ENCODE measurements around the gene PDAP1. TPM values are rescaled to one million over a fixed set of nuclear protein-coding genes. Genes with fewer than 3 reads are reported as not detected.

PDAP1 gene
- total and polyA plus RNA-seq, 10 of the 15 experiments (the other 5 are each of a cell fraction or from before 2014, with no cell fraction given) = 6.6 to 200 (median 87.7) TPM

DNA sequence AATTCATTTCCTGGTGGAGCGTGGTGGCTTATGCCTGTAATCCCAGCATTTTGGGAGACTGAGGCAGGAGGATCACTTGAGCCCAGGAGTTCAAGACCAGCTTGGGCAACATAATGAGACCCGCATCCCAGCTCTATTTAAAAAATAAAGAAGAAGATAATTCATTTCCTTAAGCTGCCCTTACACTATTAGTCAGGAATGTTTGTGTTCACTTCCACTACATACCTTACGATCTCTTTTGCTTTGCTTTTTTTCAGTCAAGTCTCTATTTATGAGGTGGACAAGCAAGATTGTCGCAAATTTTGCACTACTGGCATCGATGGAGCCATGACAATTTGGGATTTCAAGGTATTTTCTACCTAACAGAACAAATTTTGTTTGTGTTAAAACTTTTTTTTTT, 45.1 kb downstream of the PDAP1 start:
- Histone ChIP-seq H2AFZ (ENCODE audit: control insufficient read depth, low read depth, low read length) (no peak overlapping the region), H3K4me2 (ENCODE audit: control insufficient read depth, insufficient read depth) (no peak overlapping the region), H3K9ac (ENCODE audit: control insufficient read depth, insufficient read depth, low read length) (no peak overlapping the region), H3K4me1 (ENCODE audit: control insufficient read depth, insufficient read depth, low read length) (no peaks in the 10 kb centered on the region), H3K27ac (ENCODE audit: control insufficient read depth, insufficient read depth) (no peak overlapping the region), H3K9me3 (replicated peaks; ENCODE audit: control insufficient read depth, insufficient read depth, low read length) (no peaks in the 10 kb centered on the region), H3K79me2 (ENCODE audit: control insufficient read depth, insufficient read depth, low read length) (no peaks in the 10 kb centered on the region), H4K20me1 (ENCODE audit: control insufficient read depth, insufficient read depth) (no peaks in the 10 kb centered on the region), H3K36me3 (ENCODE audit: control insufficient read depth in 2 of 2, insufficient read depth in 2 of 2, low read length in 1 of 2) (peaks cover 18 to 39% of the 10 kb centered on the region in 2 experiments), H3K27me3 (replicated peaks in 1 of 2; ENCODE audit: control insufficient read depth in 2 of 2, insufficient read depth in 2 of 2, low read length in 1 of 2) (no peaks in the 10 kb centered on the region), H3K4me3 (no peak overlapping the region)
- ChIA-PET CTCF (no interaction called here), RAD21 (ENCODE audit: unreplicated experiment) (no interaction called here), SMC1A (ENCODE audit: uncharacterized antibody, unreplicated experiment) (no interaction called here), POLR2A (interaction anchor here (0.6 kb wide), 1 partner anchor 112 kb away, joined by 6 read pairs; no protein-coding TSS in a partner anchor)
- WGBS (ENCODE audit: insufficient coverage, insufficient replicate concordance, low lambda C conversion rate, missing lambda C conversion rate) = 96% methylated on average over 5 of the region's 5 CpGs
- FAIRE-seq = no peak
- TF ChIP-seq POLR2AphosphoS5 (IDR thresholded peaks at IDR 0.05; ENCODE audit: low read length) (no peak), ASH2L (IDR thresholded peaks at IDR 0.05; ENCODE audit: borderline replicate concordance, low read depth) (no peak), EED (IDR thresholded peaks at IDR 0.05; ENCODE audit: low read depth) (no peak), SMAD5 (IDR thresholded peaks at IDR 0.05; ENCODE audit: low read depth) (no peak), CBFB (IDR thresholded peaks at IDR 0.05; ENCODE audit: low read depth) (no peak), SMAD1 (IDR thresholded peaks at IDR 0.05; ENCODE audit: low read depth, partially characterized antibody) (no peak), SPI1 (IDR thresholded peaks at IDR 0.05; ENCODE audit: borderline replicate concordance, insufficient read depth, low read depth, low read length) (no peak), ESRRA (IDR thresholded peaks at IDR 0.05; ENCODE audit: low read length) (no peak), HDAC2 (IDR thresholded peaks at IDR 0.05) (no peak), BMI1 (IDR thresholded peaks at IDR 0.05; ENCODE audit: borderline replicate concordance) (no peak), BHLHE40 (IDR thresholded peaks at IDR 0.05; ENCODE audit: borderline replicate concordance in 1 of 2, low read depth in 2 of 2, low read length in 1 of 2) (no peak)
- TF ChIP-seq, protein P1, sequence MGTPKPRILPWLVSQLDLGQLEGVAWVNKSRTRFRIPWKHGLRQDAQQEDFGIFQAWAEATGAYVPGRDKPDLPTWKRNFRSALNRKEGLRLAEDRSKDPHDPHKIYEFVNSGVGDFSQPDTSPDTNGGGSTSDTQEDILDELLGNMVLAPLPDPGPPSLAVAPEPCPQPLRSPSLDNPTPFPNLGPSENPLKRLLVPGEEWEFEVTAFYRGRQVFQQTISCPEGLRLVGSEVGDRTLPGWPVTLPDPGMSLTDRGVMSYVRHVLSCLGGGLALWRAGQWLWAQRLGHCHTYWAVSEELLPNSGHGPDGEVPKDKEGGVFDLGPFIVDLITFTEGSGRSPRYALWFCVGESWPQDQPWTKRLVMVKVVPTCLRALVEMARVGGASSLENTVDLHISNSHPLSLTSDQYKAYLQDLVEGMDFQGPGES (IDR thresholded peaks at IDR 0.05) = no peak
- TF ChIP-seq, protein P2, sequence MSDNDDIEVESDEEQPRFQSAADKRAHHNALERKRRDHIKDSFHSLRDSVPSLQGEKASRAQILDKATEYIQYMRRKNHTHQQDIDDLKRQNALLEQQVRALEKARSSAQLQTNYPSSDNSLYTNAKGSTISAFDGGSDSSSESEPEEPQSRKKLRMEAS (IDR thresholded peaks at IDR 0.05; ENCODE audit: low read depth, low read length) = no peak
- TF ChIP-seq, protein P3, sequence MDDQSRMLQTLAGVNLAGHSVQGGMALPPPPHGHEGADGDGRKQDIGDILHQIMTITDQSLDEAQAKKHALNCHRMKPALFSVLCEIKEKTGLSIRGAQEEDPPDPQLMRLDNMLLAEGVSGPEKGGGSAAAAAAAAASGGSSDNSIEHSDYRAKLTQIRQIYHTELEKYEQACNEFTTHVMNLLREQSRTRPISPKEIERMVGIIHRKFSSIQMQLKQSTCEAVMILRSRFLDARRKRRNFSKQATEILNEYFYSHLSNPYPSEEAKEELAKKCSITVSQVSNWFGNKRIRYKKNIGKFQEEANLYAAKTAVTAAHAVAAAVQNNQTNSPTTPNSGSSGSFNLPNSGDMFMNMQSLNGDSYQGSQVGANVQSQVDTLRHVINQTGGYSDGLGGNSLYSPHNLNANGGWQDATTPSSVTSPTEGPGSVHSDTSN (IDR thresholded peaks at IDR 0.05; ENCODE audit: insufficient replicate concordance, low read depth, low read length) = no peak
- TF ChIP-seq, protein P4, sequence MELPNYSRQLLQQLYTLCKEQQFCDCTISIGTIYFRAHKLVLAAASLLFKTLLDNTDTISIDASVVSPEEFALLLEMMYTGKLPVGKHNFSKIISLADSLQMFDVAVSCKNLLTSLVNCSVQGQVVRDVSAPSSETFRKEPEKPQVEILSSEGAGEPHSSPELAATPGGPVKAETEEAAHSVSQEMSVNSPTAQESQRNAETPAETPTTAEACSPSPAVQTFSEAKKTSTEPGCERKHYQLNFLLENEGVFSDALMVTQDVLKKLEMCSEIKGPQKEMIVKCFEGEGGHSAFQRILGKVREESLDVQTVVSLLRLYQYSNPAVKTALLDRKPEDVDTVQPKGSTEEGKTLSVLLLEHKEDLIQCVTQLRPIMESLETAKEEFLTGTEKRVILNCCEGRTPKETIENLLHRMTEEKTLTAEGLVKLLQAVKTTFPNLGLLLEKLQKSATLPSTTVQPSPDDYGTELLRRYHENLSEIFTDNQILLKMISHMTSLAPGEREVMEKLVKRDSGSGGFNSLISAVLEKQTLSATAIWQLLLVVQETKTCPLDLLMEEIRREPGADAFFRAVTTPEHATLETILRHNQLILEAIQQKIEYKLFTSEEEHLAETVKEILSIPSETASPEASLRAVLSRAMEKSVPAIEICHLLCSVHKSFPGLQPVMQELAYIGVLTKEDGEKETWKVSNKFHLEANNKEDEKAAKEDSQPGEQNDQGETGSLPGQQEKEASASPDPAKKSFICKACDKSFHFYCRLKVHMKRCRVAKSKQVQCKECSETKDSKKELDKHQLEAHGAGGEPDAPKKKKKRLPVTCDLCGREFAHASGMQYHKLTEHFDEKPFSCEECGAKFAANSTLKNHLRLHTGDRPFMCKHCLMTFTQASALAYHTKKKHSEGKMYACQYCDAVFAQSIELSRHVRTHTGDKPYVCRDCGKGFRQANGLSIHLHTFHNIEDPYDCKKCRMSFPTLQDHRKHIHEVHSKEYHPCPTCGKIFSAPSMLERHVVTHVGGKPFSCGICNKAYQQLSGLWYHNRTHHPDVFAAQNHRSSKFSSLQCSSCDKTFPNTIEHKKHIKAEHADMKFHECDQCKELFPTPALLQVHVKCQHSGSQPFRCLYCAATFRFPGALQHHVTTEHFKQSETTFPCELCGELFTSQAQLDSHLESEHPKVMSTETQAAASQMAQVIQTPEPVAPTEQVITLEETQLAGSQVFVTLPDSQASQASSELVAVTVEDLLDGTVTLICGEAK (IDR thresholded peaks at IDR 0.05; ENCODE audit: borderline replicate concordance) = no peak
- TF ChIP-seq, protein P5, sequence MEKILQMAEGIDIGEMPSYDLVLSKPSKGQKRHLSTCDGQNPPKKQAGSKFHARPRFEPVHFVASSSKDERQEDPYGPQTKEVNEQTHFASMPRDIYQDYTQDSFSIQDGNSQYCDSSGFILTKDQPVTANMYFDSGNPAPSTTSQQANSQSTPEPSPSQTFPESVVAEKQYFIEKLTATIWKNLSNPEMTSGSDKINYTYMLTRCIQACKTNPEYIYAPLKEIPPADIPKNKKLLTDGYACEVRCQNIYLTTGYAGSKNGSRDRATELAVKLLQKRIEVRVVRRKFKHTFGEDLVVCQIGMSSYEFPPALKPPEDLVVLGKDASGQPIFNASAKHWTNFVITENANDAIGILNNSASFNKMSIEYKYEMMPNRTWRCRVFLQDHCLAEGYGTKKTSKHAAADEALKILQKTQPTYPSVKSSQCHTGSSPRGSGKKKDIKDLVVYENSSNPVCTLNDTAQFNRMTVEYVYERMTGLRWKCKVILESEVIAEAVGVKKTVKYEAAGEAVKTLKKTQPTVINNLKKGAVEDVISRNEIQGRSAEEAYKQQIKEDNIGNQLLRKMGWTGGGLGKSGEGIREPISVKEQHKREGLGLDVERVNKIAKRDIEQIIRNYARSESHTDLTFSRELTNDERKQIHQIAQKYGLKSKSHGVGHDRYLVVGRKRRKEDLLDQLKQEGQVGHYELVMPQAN (conservative IDR thresholded peaks at IDR 0.05) = no peak
- BruUV-seq (replicated peaks) = no TSS peak
- intact Hi-C loops (cut with micrococcal nuclease; ENCODE audit: unreplicated experiment) (no loop called here), in situ Hi-C loops (cut with MboI) (no loop called here)
- DNase-seq (ENCODE audit: low read depth, low spot score) = no peak
- ATAC-seq = no peak
